K562 (cell line): ENCODE data around the gene APOBEC3A. TPM values are rescaled to one million over a fixed set of nuclear protein-coding genes. Genes with fewer than 3 reads are reported as not detected.
A peak's percentile ranks its signal among the peaks of the same experiment; 100 is the strongest.

Experiments
- DIDO1 ChIP-seq: fragments of 450-650 bp; IDR thresholded peaks from 2 replicates; pipeline ENCODE4 v1.6.1; 2016; ENCODE audit warnings: low read depth, missing biosample characterization, missing genetic modification characterization
- GABPB1 ChIP-seq: sonication (generic); formaldehyde crosslinking; IDR thresholded peaks from 2 replicates; pipeline ENCODE4 v1.8.0; 2022; ENCODE audit warnings: mild to moderate bottlenecking, missing genetic modification reagents
- HDAC8 ChIP-seq: fragments of 450-650 bp; IDR thresholded peaks from 2 replicates; pipeline ENCODE4 v1.6.1; 2016; ENCODE audit warnings: mild to moderate bottlenecking, missing genetic modification characterization, moderate library complexity, missing compliant biosample characterization
- MED1 ChIP-seq: sonication (generic); formaldehyde crosslinking; IDR thresholded peaks from 2 replicates; pipeline ENCODE4 v1.8.1; 2023; ENCODE audit warnings: missing genetic modification reagents, borderline replicate concordance
- MEIS2 ChIP-seq: fragments of 450-650 bp; IDR thresholded peaks from 2 replicates; pipeline ENCODE4 v1.6.1; 2014; ENCODE audit warnings: mild to moderate bottlenecking; ENCODE audit not compliant: partially characterized antibody
- MTA3 ChIP-seq: fragments of 450-650 bp; formaldehyde crosslinking; IDR thresholded peaks from 2 replicates; pipeline ENCODE4 v1.6.1; 2017; ENCODE audit warnings: mild to moderate bottlenecking, borderline replicate concordance
- PKNOX1 ChIP-seq: fragments of 450-650 bp; IDR thresholded peaks from 2 replicates; pipeline ENCODE4 v1.6.1; 2016
- TAF9B ChIP-seq: fragments of 450-650 bp; IDR thresholded peaks from 2 replicates; pipeline ENCODE4 v1.6.1; 2018; ENCODE audit warnings: mild to moderate bottlenecking; ENCODE audit not compliant: partially characterized antibody
- TOE1 ChIP-seq, 2 experiments: fragments of 450-650 bp in 1 of 2; sonication (generic) in 1 of 2; formaldehyde crosslinking in 1 of 2; IDR thresholded peaks; 2 replicates each; pipeline versions ENCODE4 v1.7.1 to v1.8.0; 2016 to 2022; ENCODE audit warnings: borderline replicate concordance in 2 of 2, mild to moderate bottlenecking in 2 of 2, antibody characterized with exemption in 1 of 2, inconsistent platforms in 1 of 2, low read depth in 1 of 2, missing genetic modification reagents in 1 of 2, moderate library complexity in 1 of 2
- TSHZ1 ChIP-seq: fragments of 250-450 bp; sonication (Bioruptor Pico); IDR thresholded peaks from 2 replicates; pipeline ENCODE4 v1.4.0; 2020; ENCODE audit warnings: mild to moderate bottlenecking, moderate library complexity
- ZNF436 ChIP-seq: fragments of 250-450, 450-650 bp; sonication (Bioruptor Pico); formaldehyde crosslinking; IDR thresholded peaks from 2 replicates; pipeline ENCODE4 v1.7.0; 2020; ENCODE audit warnings: mild to moderate bottlenecking
- polyA plus RNA-seq, 8 experiments: library from polyadenylated mRNA; depleted of rRNA in 4 of 8; stranded (reverse) in 5 of 8; unstranded in 3 of 8; fragments of >200 nt; fragmentation: Nextera tagmentation in 2 of 8; fragmentation: Illumina TruSeq in 1 of 8; extraction: Ambion mirVana in 2 of 8; extraction: Trizol in 1 of 8; gene quantifications; 2 replicates each; pipeline versions ENCODE4 v1.2.1 to v1.2.3, GENCODE V29; 2011 to 2014; ENCODE audit warnings: inconsistent platforms in 1 of 8, missing spikeins in 1 of 8
- total RNA-seq, 7 experiments: library from RNA; depleted of rRNA in 6 of 7; stranded (reverse); fragments of >200 nt in 6 of 7; fragmentation: Illumina TruSeq in 2 of 7; extraction: Trizol in 2 of 7; gene quantifications; 2 replicates each; pipeline versions ENCODE4 v1.2.1 to v1.2.3, GENCODE V29; 2011 to 2021; ENCODE audit warnings: low replicate concordance in 1 of 7

Gene APOBEC3A
- total and polyA plus RNA-seq, 9 of the 15 experiments (the other 6 are each of a cell fraction or from before 2014, with no cell fraction given) = 0.04 TPM; not detected in 8

GRCh38 chr22:38942702-38943101 lies 14.7 kb upstream of the APOBEC3A start (continued):
- no peak for TF ChIP-seq DIDO1 (tag)
- TF ChIP-seq PKNOX1 = peak; percentile 72; the same call in 1 of the 2 replicates
- no peak for TF ChIP-seq GABPB1 (CRISPR knock-in tag)
- TF ChIP-seq MTA3 = no peak
- no peak for TF ChIP-seq TOE1 (IDR thresholded peaks at IDR 0.05; ENCODE audit: borderline replicate concordance)
- TF ChIP-seq TOE1 (CRISPR knock-in tag; IDR thresholded peaks at IDR 0.05; ENCODE audit: borderline replicate concordance, low read depth) = no peak
- TF ChIP-seq HDAC8 (tag) = no peak
- TF ChIP-seq ZNF436 (CRISPR knock-in tag) = no peak
- no peak for TF ChIP-seq MED1 (CRISPR knock-in tag)
- peak; percentile 65 for TF ChIP-seq MEIS2
- TF ChIP-seq TAF9B = no peak
- TF ChIP-seq TSHZ1 (CRISPR knock-in tag) = no peak
